Iris pigment epithelial cell (primary cell): Measurements from ENCODE around the gene ZDHHC11.
"Not testable (repeated sequence)": the region's sequence is repeated elsewhere in the genome, so short reads cannot be mapped to it uniquely, and the experiment has no call there.

Source experiments
- DNase-seq: peaks from one replicate; pipeline ENCODE4 v3.0.0-alpha.2; 2011; ENCODE audit warnings: low read depth

The ZDHHC11 gene

GRCh38 chr5:880816-881550 is 30.2 kb upstream of the ZDHHC11 start:
- no peak for DNase-seq

GRCh38 chr5:878677-879076 is 27.9 kb upstream of the ZDHHC11 start:
- not testable (repeated sequence) for DNase-seq

GRCh38 chr5:878125-878524 is 27.3 kb upstream of the ZDHHC11 start:
- no peak for DNase-seq

- DNase-seq: no peak
Observed at GRCh38 chr5:876398-877365, 25.9 kb upstream of the ZDHHC11 start.

GRCh38 chr5:875931-876330 is 25.1 kb upstream of the ZDHHC11 start:
- no peak for DNase-seq

GRCh38 chr5:873328-873727 is 22.5 kb upstream of the ZDHHC11 start:
- no peak for DNase-seq

- DNase-seq: no peak
Observed at GRCh38 chr5:872301-872700, 21.5 kb upstream of the ZDHHC11 start.

- no peak for DNase-seq
Observed at GRCh38 chr5:871596-872298, 21.0 kb upstream of the ZDHHC11 start.

GRCh38 chr5:870956-871355 is 20.2 kb upstream of the ZDHHC11 start:
- DNase-seq: no peak

- no peak for DNase-seq
Observed at GRCh38 chr5:868428-869135, 17.8 kb upstream of the ZDHHC11 start.

GRCh38 chr5:867300-867870 is 16.6 kb upstream of the ZDHHC11 start:
- DNase-seq: no peak

GRCh38 chr5:865771-866170 is 15.0 kb upstream of the ZDHHC11 start:
- no peak for DNase-seq

- no peak for DNase-seq
Observed at GRCh38 chr5:865168-865521, 14.4 kb upstream of the ZDHHC11 start.

GRCh38 chr5:864492-865167 is 13.8 kb upstream of the ZDHHC11 start:
- peak; percentile 21 for DNase-seq

- DNase-seq: no peak
Observed at GRCh38 chr5:863244-863805, 12.5 kb upstream of the ZDHHC11 start.

GRCh38 chr5:862367-863243 is 11.8 kb upstream of the ZDHHC11 start:
- DNase-seq: peak; percentile 56

GRCh38 chr5:861442-862366 is 10.9 kb upstream of the ZDHHC11 start:
- no peak for DNase-seq

GRCh38 chr5:860506-861150 is 9.8 kb upstream of the ZDHHC11 start:
- no peak for DNase-seq
